ENCODE measurements around the gene TRIP11.

The TRIP11 gene

GRCh38 chr14:91956616-91957015 lies 83.2 kb downstream of the TRIP11 start:
- DNase-seq (ENCODE audit: low read depth, low spot score) = no peak

- DNase-seq (ENCODE audit: low read depth, low spot score) = no peak
Measured at GRCh38 chr14:91955168-91955567, 84.7 kb downstream of the TRIP11 start.

GRCh38 chr14:91953170-91953985 lies 86.5 kb downstream of the TRIP11 start:
- no peak for DNase-seq (ENCODE audit: low read depth, low spot score)

- peak; percentile 88 for DNase-seq (ENCODE audit: low read depth, low spot score)
Measured at GRCh38 chr14:91947475-91948184, 92.2 kb downstream of the TRIP11 start, which contains the start of gene FBLN5. FBLN5 (minus strand) TSS chr14:91947694; CDS start chr14:91947229, 465 bp downstream.

GRCh38 chr14:91946622-91947474 lies 93.0 kb downstream of the TRIP11 start:
- peak; percentile 41 for DNase-seq (ENCODE audit: low read depth, low spot score)

GRCh38 chr14:91945751-91946621 lies 93.9 kb downstream of the TRIP11 start:
- DNase-seq (ENCODE audit: low read depth, low spot score) = peak; percentile 18

GRCh38 chr14:91942946-91943345 lies 96.9 kb downstream of the TRIP11 start:
- no peak for DNase-seq (ENCODE audit: low read depth, low spot score)

GRCh38 chr14:91942128-91942527 lies 97.7 kb downstream of the TRIP11 start:
- DNase-seq (ENCODE audit: low read depth, low spot score) = no peak

- no peak for DNase-seq (ENCODE audit: low read depth, low spot score)
Measured at GRCh38 chr14:91940209-91940608, 99.7 kb downstream of the TRIP11 start.

GRCh38 chr14:91935586-91935985 lies 104.3 kb downstream of the TRIP11 start:
- no peak for DNase-seq (ENCODE audit: low read depth, low spot score)

GRCh38 chr14:91934554-91935285 lies 105.1 kb downstream of the TRIP11 start:
- DNase-seq (ENCODE audit: low read depth, low spot score) = no peak

- DNase-seq (ENCODE audit: low read depth, low spot score) = no peak
Measured at GRCh38 chr14:91931478-91932088, 108.3 kb downstream of the TRIP11 start.

- no peak for DNase-seq (ENCODE audit: low read depth, low spot score)
Measured at GRCh38 chr14:91929700-91930099, 110.2 kb downstream of the TRIP11 start.

GRCh38 chr14:91927800-91928199 lies 112.1 kb downstream of the TRIP11 start:
- DNase-seq (ENCODE audit: low read depth, low spot score) = no peak

GRCh38 chr14:91927191-91927590 lies 112.7 kb downstream of the TRIP11 start:
- DNase-seq (ENCODE audit: low read depth, low spot score) = no peak

GRCh38 chr14:91926131-91926890 lies 113.5 kb downstream of the TRIP11 start:
- no peak for DNase-seq (ENCODE audit: low read depth, low spot score)

- no peak for DNase-seq (ENCODE audit: low read depth, low spot score)
Measured at GRCh38 chr14:91925727-91926121, 114.1 kb downstream of the TRIP11 start.

GRCh38 chr14:91925001-91925726 lies 114.7 kb downstream of the TRIP11 start:
- peak; percentile 28 for DNase-seq (ENCODE audit: low read depth, low spot score)

All from astrocyte of the hippocampus (primary cell).